Stimulated activated CD4-positive, alpha-beta T cell treated with anti-CD3 and anti-CD28 coated beads, Interleukin-1b, Interleukin-23, amount 100 ng/mL, for 4 hours (primary cell): ENCODE results near the gene OR5A2.
"Not testable (repeated sequence)": the region's sequence is repeated elsewhere in the genome, so short reads cannot be mapped to it uniquely, and the experiment has no call there.

Source experiments
- DNase-seq, 2 donors: peaks; one replicate each; pipeline ENCODE4 v3.0.0-alpha.2; 2020; ENCODE audit warnings: low read depth in 2 of 2

Gene OR5A2, protein sequence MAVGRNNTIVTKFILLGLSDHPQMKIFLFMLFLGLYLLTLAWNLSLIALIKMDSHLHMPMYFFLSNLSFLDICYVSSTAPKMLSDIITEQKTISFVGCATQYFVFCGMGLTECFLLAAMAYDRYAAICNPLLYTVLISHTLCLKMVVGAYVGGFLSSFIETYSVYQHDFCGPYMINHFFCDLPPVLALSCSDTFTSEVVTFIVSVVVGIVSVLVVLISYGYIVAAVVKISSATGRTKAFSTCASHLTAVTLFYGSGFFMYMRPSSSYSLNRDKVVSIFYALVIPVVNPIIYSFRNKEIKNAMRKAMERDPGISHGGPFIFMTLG

DNA sequence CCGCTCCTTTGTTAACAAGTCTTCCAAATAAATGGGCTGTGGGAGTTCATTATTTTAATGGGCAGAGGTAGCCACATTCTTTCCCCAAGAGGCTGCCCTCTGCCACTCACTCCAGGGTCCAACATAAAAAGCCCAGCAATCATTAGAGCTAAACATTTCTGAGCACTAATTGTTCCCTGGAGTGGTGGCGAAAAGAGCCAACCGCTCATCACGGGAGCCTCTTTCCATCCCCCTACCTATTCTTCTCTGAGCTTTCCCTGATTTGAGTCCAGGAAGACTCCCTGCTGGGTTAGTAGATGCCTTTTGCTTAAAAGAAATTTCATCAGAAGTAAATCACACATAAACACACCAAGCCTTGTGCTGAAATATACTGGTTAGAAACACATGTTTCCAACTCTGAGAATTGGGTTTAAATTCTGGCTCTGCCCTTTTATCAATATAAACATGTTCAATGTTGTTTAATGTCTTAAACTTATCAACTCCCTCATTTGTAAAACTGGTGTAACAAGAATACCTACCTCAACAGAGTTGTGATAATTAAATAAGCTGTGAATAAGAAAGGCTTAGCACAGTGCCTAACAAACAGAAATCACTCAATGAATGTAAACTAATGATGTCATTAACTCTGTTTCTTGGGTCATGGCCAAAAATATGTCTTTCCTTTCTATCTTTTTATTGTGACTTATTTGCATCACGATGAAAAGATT is at the start of gene OR5A2:
Gene OR5A2, minus strand, starts transcription at position 53 of the 707 bp plus-strand sequence. CDS start 3,460 bp downstream, outside the sequence.
- no peak for DNase-seq

DNA sequence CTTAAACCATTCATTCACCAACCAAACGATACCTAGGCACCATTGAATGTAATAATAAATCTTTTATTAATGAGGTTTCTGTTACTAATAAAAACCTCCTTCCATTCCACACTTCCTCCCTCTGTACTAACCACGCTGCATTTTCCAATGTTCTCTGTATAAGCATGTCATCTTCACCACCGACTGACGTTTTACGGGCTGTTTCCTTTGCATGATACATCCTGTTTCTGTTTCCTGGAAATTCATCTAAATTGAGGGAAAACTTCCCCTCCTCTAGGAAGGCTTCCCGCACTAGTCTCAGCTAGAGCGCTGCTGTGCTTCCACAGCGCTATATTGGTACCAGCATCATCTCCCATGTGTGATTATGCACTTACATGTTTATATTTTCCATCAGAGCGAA is 49.0 kb upstream of the OR5A2 start:
- DNase-seq: no peak

DNA sequence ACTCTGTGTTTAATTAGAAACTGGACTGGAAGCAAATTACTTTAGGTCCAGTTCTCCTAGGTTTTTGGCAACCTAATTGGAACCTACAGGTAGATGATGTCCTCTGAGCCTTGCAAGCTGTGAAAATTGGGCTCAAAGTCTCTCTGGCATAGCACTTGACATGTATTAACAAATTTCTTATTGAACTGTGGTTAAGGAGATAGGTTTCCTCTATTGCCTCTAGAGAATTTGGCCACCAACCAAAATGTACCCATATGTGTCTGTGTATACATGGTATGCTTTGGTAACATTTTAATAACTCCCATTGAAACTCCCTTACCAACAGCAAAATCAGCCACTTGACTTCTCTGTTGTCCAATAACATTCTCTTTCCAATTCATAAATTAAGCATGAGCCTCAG is 46.8 kb upstream of the OR5A2 start, which contains the start of gene OR4D10:
Gene OR4D10, plus strand, starts transcription at position 301 of the 400 bp plus-strand sequence. CDS start 4,115 bp downstream, outside the sequence.
- DNase-seq: no peak

DNA sequence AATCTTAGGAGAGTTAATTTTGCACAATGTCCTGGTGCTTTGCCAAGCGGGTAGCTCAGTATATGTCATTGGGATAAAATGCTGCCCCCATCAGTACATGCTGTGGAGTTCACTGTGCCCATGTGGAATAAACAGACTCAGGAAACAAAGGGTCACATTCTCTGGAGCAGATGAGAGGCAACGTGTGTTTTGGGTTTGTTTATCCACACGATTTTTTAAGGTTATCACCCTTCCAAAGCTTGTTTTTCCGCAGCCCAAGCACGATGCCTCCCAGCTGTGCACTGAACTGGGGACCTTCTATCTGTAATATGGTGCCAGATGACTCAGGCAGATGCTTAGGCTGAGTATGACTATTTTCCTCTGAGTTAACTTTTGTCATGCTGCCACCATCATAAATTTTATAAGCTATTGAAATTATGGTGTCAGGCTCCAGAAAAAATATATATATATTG is 37.0 kb upstream of the OR5A2 start:
- DNase-seq: no peak

DNA sequence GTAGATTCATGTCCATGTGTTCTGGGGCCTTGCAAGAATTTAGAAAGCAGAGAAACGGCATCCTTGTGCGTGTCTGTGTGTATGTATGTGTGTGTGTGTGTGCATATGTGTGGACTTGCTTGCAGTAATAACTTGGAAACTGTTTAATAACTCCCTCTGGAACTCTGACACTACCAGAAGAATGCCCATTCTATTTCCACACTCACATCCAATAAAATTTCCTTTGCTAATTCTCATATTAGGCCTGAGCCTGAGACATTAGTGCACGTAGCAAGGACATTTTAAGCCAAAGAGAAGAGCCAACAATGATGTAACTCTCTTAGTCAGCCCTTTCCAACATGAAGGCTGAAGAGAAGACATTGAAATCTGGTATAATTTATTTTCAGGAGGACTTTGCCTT is 33.7 kb upstream of the OR5A2 start:
- no peak for DNase-seq

DNA sequence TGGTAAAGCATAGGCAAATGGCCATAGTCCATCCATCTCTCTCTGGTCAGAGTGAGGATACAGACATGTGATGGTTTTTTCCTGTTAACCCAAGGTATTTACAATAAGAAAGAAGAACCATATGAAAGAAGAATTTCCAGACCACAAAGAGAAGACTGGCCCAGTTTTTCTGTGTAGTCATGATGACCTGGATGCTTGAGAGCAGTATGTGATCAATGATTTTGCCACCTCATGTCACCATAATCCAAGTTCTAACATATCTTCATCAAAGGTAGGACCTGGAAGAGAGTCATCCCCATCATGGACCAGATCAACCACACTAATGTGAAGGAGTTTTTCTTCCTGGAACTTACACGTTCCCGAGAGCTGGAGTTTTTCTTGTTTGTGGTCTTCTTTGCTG is 30.4 kb upstream of the OR5A2 start, which contains the start of gene OR4D6:
Gene OR4D6, plus strand, starts transcription at position 301 of the 400 bp plus-strand sequence. Its CDS starts 0 bp downstream, at position 301.
- no peak for DNase-seq

DNA sequence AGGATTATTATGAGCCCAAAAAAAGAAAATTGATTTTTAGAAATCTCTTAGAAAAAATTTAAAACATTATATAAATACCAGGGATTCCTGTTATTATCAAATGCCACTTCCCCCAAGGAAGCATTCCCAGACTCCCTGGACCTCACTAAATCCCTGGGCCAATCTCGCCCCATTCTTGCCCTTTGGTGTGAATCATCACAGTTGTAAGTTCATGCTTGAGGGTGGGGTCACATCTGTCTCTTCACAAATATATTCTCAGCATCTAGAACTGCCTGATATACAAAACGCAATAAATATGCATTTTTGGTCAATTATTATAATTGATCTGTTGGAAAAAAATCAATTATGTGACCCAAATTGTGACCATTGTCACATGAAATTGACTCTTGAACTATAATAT is 22.3 kb upstream of the OR5A2 start:
- DNase-seq: no peak

DNA sequence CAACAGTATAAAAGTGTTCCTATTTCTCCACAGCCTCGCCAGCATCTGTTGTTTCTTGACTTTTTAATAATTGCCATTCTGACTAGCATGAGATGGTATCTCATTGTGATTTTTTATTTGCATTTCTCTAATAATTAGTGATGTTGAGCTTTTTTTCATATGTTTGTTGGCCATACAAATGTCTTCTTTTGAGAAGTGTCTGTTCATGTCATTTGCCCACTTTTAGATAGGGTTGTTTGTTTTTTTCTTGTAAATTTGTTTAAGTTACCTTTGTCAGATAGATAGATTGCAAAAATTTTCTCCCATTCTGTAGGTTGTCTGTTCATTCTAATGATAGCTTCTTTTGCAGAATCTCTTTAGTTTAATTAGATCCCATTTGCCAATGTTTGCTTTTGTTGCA is 19.4 kb upstream of the OR5A2 start:
- not testable (repeated sequence) for DNase-seq

DNA sequence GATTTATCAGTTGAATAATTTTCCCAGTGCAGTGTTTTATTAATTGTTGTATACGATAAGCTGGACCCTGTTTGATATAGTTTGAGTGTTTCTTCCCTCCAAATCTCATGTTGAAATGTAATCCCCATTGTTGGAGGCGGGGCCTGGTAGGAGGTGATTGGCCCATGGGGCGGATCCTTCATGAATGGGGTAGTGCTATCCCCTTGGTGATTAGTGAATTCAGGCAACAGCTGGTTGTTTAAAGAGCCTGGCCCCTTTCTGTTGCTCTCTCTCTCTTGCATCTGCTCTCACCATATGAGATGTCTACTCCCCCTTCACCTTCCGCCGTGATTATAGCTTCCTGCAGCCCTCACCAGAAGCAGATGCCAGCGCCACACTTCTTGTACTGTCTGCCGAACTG is 11.6 kb upstream of the OR5A2 start:
- DNase-seq: no peak

DNA sequence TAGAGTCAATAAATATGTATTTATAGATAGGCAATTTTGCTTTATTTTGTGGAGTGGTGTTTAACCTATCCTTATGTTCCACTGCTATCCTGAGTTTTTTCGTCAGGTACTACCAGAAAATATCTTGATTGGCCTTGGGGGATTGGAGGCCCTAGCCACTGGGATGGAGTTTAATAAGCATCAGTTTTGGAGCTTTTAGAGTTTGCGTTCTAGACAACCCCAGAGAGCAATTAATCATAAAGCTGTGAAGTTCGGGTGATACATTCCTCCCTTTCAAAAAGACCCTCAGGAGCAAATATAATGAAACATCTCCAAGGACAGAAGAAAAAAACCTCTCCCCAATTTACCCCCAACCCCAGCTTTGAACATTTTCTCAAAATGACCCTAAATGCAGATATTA is 10.0 kb upstream of the OR5A2 start, which contains the start of gene OR5A1:
Gene OR5A1, plus strand, starts transcription at position 301 of the 400 bp plus-strand sequence. CDS start 6,700 bp downstream, outside the sequence.
- no peak for DNase-seq

DNA sequence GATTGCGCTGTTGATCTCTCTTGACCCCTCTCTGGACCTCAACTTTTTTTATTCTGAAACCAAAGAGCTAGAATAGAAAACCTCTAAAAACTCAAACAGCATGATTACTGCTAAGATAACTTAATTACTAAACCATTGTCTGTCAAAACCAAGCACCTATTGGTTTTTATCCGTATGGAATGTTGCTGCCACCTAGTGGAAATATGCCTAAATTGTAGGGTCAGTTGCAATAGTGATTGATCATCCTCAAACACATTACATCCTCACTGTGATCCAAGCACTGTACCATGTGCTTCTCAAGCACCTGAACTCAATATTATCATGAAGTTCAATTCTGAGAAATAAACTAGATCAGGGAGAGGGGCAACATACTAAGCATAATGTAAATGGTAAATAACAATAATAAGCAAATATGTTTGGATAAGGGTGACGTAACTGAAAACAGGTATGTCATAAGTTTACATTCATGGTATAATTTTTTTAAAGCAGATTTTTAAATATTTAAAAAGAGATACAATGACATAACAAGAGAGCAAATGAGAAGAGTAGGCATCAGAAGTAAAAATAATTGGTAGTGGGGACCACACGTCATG is 3.8 kb upstream of the OR5A2 start:
- peak in 1 of 2 donors; percentile 23 for DNase-seq

DNA sequence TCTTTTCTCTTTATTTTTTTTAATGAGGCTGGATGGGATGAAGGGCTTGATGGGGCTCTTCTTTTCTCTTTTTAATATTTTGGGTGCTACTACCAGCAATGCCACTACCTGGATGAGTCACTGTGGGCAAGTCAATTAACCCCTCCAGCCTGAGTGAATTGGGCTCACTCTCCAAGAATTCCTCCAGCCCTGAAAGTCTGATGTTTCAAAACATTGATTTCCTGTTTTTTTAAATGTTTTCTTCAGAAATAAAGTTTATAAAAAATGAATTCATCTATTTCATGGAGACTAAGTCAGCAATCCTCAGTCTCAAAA is 812 bp upstream of the OR5A2 start:
- DNase-seq: no peak

DNA sequence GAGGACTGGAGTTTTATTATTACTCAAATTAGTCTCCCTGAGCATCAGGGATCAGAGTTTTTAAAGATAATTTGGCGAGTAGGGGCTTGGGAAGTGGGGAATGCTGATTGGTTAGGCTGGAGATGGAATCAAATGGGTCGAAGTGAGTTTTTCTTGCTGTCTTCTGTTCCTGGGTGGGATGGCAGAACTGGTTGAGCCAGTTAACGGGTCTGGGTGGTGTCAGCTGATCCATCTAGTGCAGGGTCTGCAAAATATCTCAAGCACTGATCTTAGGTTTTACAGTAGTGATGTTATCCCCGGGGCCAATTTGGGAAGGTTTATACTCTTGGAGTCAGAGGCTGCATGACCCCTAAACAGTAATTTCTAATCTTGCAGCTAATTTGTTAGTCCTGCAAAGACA is 1.1 kb downstream of the OR5A2 start:
- DNase-seq: no peak

DNA sequence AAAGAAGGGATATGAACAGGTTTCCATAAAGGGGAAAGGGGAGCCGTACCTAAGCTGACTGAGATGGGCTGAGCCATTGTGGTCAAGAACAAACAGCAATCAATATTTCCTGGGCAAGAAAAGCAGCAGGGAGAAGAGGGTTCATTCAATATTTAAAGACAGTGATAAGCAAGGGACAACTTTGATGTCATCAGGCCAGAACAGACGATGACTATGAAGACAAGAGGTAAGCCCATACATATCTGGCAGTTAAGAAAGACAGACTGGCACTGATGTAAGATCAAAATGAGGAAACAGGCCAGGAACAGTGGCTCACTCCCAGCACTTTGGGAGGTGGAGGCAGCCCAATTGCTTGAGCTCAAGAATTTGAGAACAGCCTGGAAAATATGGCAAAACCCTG is 2.4 kb downstream of the OR5A2 start:
- DNase-seq: no peak

DNA sequence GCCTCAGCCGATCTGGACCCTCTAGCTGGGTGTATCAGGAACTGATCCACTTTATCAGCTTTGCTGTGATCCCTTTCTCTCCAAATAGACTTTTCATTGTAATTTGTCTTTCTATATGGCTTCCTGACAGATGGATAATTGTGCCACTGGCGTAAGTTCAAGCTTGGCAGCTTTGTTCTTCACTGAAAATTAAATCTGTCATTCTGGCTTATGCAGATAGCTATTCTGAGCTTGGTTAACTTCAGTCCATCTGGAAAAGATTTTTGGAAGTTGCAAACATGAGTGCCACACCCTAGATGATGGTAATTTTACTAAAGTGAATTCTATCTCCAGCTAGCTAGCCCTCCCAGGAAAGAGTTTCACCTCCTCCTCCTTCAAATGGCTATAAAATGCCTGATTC is 8.1 kb downstream of the OR5A2 start:
- DNase-seq: no peak

DNA sequence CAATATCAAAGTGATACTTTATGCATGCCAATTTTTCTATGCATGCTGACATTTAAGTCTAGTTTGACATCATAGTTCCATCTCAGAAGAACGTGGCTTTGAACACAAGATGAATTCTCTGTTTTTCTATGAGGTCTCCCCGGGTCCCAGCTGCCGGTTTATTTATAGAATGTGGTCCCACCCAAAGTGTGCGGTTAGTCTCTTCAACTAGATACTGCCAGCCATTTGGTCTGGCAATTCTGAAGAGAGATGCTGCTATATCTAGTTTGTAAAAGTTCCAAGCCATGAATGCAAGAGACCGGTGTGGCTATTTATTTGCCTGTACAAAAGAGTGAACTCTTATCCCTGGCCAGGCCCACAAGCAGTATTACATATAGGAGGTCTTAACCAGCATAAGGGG is 9.2 kb downstream of the OR5A2 start:
- no peak for DNase-seq

DNA sequence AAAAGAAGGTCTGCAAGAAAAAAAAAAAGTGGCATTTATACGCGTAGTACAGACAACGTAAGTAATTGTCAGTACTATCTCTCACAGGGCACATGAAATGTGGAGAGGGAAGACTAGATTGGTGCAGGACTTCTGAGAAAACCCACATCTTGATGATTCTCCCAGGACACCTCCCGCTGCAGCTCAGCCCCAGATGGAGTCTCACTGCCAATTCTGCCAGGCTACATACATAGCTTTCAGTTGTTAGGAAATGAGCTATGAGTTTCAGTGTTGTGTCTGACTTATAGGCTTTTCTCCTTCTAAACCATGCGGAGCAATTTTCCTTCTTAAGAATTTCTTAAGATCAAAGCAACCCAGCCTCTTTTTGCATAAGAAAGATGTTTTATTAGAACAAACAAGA is 9.6 kb downstream of the OR5A2 start:
- no peak for DNase-seq

DNA sequence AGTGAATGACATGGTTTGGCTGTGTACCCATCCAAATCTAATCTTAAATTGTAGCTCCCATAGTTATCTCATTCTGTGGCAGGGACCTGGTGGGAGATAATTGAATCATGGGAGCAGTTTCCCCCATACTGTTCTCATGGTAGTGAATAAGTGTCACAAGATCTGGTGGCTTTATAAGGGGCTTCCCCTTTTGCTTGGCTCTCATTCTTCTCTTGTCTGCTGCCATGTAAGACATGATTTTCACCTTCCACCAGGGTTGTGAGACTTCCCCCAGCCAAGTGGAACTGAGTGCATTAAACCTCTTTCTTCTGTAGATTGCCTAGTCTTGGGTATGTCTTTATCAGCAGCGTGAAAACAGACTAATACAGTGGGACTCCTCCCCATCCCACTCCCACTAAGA is 11.1 kb downstream of the OR5A2 start:
- no peak for DNase-seq

DNA sequence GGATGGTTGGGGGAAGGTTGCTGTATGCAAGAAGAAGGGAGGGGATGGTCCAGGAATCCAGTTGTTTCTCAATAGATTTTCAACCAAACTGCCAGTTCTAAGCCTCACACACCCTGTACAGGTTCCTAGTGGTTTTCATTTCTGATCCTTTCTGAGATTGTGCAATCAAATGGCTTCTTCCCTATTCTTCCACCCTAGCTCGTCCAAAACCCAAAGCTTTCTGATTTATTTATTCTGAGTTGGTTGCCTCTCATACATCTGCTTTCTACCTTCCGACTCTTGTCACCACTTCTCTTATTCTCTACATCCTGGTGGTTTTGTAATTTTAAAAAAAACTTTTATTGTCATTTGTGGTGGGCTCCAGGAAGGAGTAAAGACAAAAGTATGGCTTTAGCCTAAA is 12.6 kb downstream of the OR5A2 start:
- no peak for DNase-seq

DNA sequence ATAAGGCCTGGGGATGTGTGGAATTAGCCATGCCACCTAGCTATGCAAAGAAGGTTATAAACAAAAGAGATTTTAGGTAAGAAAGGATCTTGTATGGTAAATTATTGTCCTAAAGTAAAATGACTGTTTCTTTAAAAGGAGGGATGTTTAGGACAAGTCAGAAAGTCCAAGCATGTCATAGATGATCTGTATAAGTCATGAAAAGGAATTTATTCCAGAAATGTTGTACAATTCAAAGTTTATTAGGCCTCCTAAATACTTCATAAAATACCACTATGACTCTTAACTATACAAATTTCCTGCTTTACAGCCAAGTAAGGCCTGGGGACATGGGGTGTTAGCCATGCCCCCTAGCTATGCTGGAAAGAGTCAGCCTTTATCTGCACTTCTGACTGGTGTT is 22.7 kb downstream of the OR5A2 start:
- DNase-seq: no peak

DNA sequence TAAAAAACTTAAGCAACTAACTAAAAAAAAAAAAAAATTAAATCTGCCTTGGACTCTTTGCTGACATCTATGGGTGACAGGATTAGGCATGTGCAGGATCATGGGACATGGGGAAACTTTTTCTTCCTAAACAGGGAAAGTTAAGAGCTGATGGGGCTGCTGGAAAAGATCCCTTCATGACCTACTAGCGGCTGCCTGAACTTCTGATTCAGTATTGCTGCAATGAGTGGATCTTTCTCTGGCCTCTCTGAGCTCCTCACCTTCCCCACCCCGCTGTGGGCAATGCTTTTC is 25.0 kb downstream of the OR5A2 start:
- no peak for DNase-seq

DNA sequence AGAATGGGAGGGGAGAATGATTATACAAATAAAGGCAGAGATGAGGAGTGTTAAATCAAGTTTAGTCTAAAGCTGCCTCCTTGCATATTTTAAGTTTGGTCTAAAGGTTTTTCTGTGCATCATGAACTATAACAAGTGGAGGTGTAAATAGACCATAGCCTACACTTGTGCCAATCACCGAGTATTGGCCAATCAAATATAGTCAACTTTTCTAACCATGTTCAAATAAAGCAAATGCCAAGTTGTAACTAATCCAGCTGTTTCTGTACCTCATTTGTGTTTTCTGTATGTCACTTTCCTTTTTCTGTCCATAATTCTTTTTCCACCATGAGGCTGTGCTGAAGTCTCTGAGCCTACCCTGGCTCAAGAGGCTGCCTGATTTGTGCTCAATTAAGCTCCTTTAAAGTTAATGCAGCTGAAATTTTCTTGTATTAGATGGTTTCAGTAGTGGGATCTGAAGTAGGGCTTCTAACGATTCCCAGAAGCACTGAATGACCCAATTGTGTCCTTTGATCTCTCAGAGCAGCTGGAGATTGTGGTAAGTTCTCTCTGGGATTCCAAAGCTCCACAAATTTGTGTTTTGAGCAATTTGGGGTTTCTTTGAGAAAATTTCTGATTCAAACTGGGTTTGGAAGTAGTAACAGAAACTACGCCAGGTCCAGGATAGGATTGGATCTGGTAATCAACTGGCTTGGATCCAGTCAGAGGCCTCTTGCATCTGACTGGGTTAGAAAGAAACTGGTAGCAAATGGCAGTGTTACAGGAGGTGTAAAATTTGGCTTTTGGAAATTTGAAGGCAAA is 25.6 kb downstream of the OR5A2 start:
- no peak for DNase-seq
